H1 (cell line): Measurements from ENCODE around the gene TMEM250. TPM values are rescaled to one million over a fixed set of nuclear protein-coding genes. Genes with fewer than 3 reads are reported as not detected.

ENCODE experiments used
- CTCF ChIA-PET: fragments of 300-600 bp; sonication (Branson Sonifier 250); formaldehyde crosslinking; loops from one replicate; lab custom pipeline; 2021; ENCODE audit not compliant: partially characterized antibody; lab: Charles Lee
- POLR2A ChIA-PET: fragments of 300-600 bp; sonication (Branson Sonifier 250); formaldehyde crosslinking; loops from one replicate; lab custom pipeline; 2021; ENCODE audit warnings: inconsistent platforms; ENCODE audit not compliant: partially characterized antibody; lab: Charles Lee
- DNase-seq, 2 experiments: peaks; one replicate each; pipeline versions ENCODE4 v3.0.0 to v3.0.0-alpha.2; 2010 to 2022; ENCODE audit warnings: low spot score in 2 of 2, low read depth in 1 of 2, mixed read lengths in 1 of 2
- FAIRE-seq: peaks from 2 replicates; lab custom pipeline; 2011; peaks lifted over from hg19 to GRCh38; lab: Jason Lieb, UNC
- H2AFZ ChIP-seq: 2 replicates; pipeline ENCODE4 v1.8.1; 2012; ENCODE audit warnings: low read length, inconsistent platforms
- H2AK5ac ChIP-seq: 2 replicates; pipeline ENCODE4 v1.6.1; 2013; ENCODE audit warnings: low read depth, low read length
- H2BK120ac ChIP-seq: replicated peaks from 2 replicates; pipeline ENCODE3; 2013; ENCODE audit warnings: low read depth, low read length, inconsistent platforms
- H2BK12ac ChIP-seq: 2 replicates; pipeline ENCODE4 v1.6.1; 2013; ENCODE audit warnings: low read depth, low read length
- H2BK15ac ChIP-seq: 2 replicates; pipeline ENCODE4 v1.6.1; 2013; ENCODE audit warnings: low read length
- H2BK20ac ChIP-seq: 2 replicates; pipeline ENCODE4 v1.6.1; 2013; ENCODE audit warnings: low read length
- H2BK5ac ChIP-seq: 2 replicates; pipeline ENCODE4 v1.6.1; 2013; ENCODE audit warnings: low read depth, low read length
- H3K14ac ChIP-seq: 2 replicates; pipeline ENCODE4 v1.6.1; 2013; ENCODE audit warnings: inconsistent platforms; ENCODE audit not compliant: insufficient read length
- H3K18ac ChIP-seq: 2 replicates; pipeline ENCODE4 v1.6.1; 2013; ENCODE audit warnings: low read length; ENCODE audit errors: extremely low read depth
- H3K23ac ChIP-seq: 2 replicates; pipeline ENCODE4 v1.6.1; 2013; ENCODE audit warnings: inconsistent platforms; ENCODE audit not compliant: insufficient read length
- H3K23me2 ChIP-seq: 2 replicates; pipeline ENCODE4 v1.6.1; 2013; ENCODE audit warnings: low read depth, low read length
- H3K27ac ChIP-seq: 2 replicates; pipeline ENCODE4 v1.6.1; 2011; ENCODE audit warnings: low read depth, low read length, inconsistent platforms
- H3K27me3 ChIP-seq, 4 experiments: replicated peaks in 1 of 4; 1 replicate in 1 of 4; 2 replicates in 3 of 4; pipeline versions ENCODE4 v1.6.1 to v1.8.1; 2011 to 2013; ENCODE audit warnings: low read length in 3 of 4, mild to moderate bottlenecking in 3 of 4, inconsistent platforms in 2 of 4, mixed read lengths in 2 of 4, moderate library complexity in 1 of 4; ENCODE audit not compliant: control insufficient read depth in 3 of 4, insufficient read depth in 3 of 4; ENCODE audit errors: extremely low read depth in 1 of 4
- H3K36me3 ChIP-seq, 4 experiments: 2 replicates each; pipeline versions ENCODE4 v1.6.1 to v1.8.1; 2011 to 2013; ENCODE audit warnings: mild to moderate bottlenecking in 4 of 4, low read length in 3 of 4, moderate library complexity in 2 of 4, control low read depth in 1 of 4, inconsistent platforms in 1 of 4; ENCODE audit not compliant: insufficient read depth in 4 of 4, control insufficient read depth in 2 of 4
- H3K4ac ChIP-seq: replicated peaks from 2 replicates; pipeline ENCODE3; 2013; ENCODE audit warnings: low read length, low read depth, mixed read lengths, inconsistent platforms; ENCODE audit not compliant: insufficient read length
- H3K4me1 ChIP-seq, 4 experiments: replicated peaks in 1 of 4; 1 replicate in 1 of 4; 2 replicates in 3 of 4; pipeline versions ENCODE4 v1.6.1 to v1.8.1; 2011 to 2013; ENCODE audit warnings: low read length in 3 of 4, inconsistent platforms in 2 of 4, mixed read lengths in 1 of 4; ENCODE audit not compliant: insufficient read depth in 4 of 4, control insufficient read depth in 3 of 4
- H3K4me2 ChIP-seq, 2 experiments: 2 replicates each; pipeline versions ENCODE4 v1.6.1 to v1.8.1; 2011 to 2013; ENCODE audit warnings: low read depth in 2 of 2, low read length in 2 of 2, control low read depth in 1 of 2, inconsistent platforms in 1 of 2, mild to moderate bottlenecking in 1 of 2; ENCODE audit not compliant: insufficient read depth in 1 of 2
- H3K4me3 ChIP-seq, 4 experiments: fragments of 200-600, 300-600 bp in 1 of 4; sonication (generic), shearing (Covaris generic), sonication (Bioruptor Twin) in 1 of 4; 2 replicates each; pipeline versions ENCODE4 v1.5.1 to v1.8.1; 2011 to 2016; ENCODE audit warnings: low read length in 4 of 4, low read depth in 3 of 4, control low read depth in 2 of 4, inconsistent platforms in 2 of 4, mild to moderate bottlenecking in 2 of 4, mixed read lengths in 1 of 4, moderate library complexity in 1 of 4; ENCODE audit not compliant: insufficient read depth in 2 of 4; ENCODE audit errors: extremely low read depth in 1 of 4
- H3K56ac ChIP-seq: replicated peaks from 2 replicates; pipeline ENCODE3; 2013; ENCODE audit warnings: low read depth, mild to moderate bottlenecking, mixed read lengths, low read length, inconsistent platforms; ENCODE audit not compliant: insufficient read length
- H3K79me1 ChIP-seq: 2 replicates; pipeline ENCODE4 v1.6.1; 2013; ENCODE audit warnings: low read depth, low read length, control low read depth
- H3K79me2 ChIP-seq, 2 experiments: 2 replicates each; pipeline versions ENCODE4 v1.6.1 to v1.8.1; 2012 to 2013; ENCODE audit warnings: low read length in 2 of 2, mild to moderate bottlenecking in 2 of 2, inconsistent platforms in 1 of 2; ENCODE audit not compliant: insufficient read depth in 2 of 2, control insufficient read depth in 1 of 2
- H3K9ac ChIP-seq, 4 experiments: replicated peaks in 1 of 4; 1 replicate in 1 of 4; 2 replicates in 3 of 4; pipeline versions ENCODE4 v1.6.1 to v1.8.1; 2011 to 2013; ENCODE audit warnings: low read depth in 3 of 4, low read length in 3 of 4, control low read depth in 2 of 4, mild to moderate bottlenecking in 2 of 4, moderate library complexity in 2 of 4, inconsistent platforms in 1 of 4; ENCODE audit errors: extremely low read depth in 1 of 4
- H3K9me3 ChIP-seq, 2 experiments: 2 replicates each; pipeline versions ENCODE4 v1.6.1 to v1.8.1; 2012 to 2013; ENCODE audit warnings: mild to moderate bottlenecking in 2 of 2, moderate library complexity in 2 of 2, control low read depth in 1 of 2, inconsistent platforms in 1 of 2, low read depth in 1 of 2, low read length in 1 of 2, mixed read lengths in 1 of 2; ENCODE audit not compliant: insufficient read depth in 2 of 2
- H4K20me1 ChIP-seq, 2 experiments: replicated peaks in 1 of 2; 2 replicates each; pipeline versions ENCODE3 to v1.8.1; 2011 to 2013; ENCODE audit warnings: inconsistent platforms in 2 of 2, low read length in 2 of 2, mild to moderate bottlenecking in 1 of 2; ENCODE audit not compliant: insufficient read depth in 2 of 2, control insufficient read depth in 1 of 2
- H4K5ac ChIP-seq: 2 replicates; pipeline ENCODE4 v1.6.1; 2013; ENCODE audit warnings: low read length, low read depth, mixed read lengths, inconsistent platforms; ENCODE audit not compliant: insufficient read length
- H4K8ac ChIP-seq: 2 replicates; pipeline ENCODE4 v1.8.0; 2013; ENCODE audit warnings: mild to moderate bottlenecking, moderate library complexity, low read length, inconsistent platforms; ENCODE audit not compliant: insufficient read depth; ENCODE audit errors: extremely low read depth
- H4K91ac ChIP-seq: replicated peaks from 2 replicates; pipeline ENCODE3; 2013; ENCODE audit warnings: low read length, mixed read lengths, inconsistent platforms; ENCODE audit not compliant: insufficient read length
- BCL11A ChIP-seq, 2 experiments: IDR thresholded peaks; one replicate each; pipeline ENCODE4 v1.6.1; 2011; ENCODE audit warnings: low read depth in 2 of 2, low read length in 2 of 2, mild to moderate bottlenecking in 2 of 2
- GABPA ChIP-seq: IDR thresholded peaks from 2 replicates; pipeline ENCODE4 v1.6.1; 2011; ENCODE audit warnings: mild to moderate bottlenecking, low read length, moderate library complexity, borderline replicate concordance; ENCODE audit not compliant: insufficient read depth
- SIX5 ChIP-seq: IDR thresholded peaks from 2 replicates; pipeline ENCODE4 v1.6.1; 2011; ENCODE audit warnings: mild to moderate bottlenecking, low read depth, low read length
- YY1 ChIP-seq: IDR thresholded peaks from 2 replicates; pipeline ENCODE4 v1.6.1; 2011; ENCODE audit warnings: low read depth, mild to moderate bottlenecking, low read length
- WGBS, 2 experiments: shearing (Covaris generic) in 1 of 2; methylation state at CpG; one replicate each; pipeline versions ENCODE4 v1.1.6 to v1.1.7; 2013 to 2015; ENCODE audit warnings: low lambda C conversion rate in 2 of 2, mixed read lengths in 2 of 2, inconsistent platforms in 1 of 2, low coverage in 1 of 2, missing lambda C conversion rate in 1 of 2; ENCODE audit not compliant: insufficient replicate concordance in 2 of 2, insufficient coverage in 1 of 2, insufficient read length in 1 of 2; ENCODE audit errors: extremely low coverage in 1 of 2, missing lambda C conversion rate in 1 of 2; 5-methylcytosine and 5-hydroxymethylcytosine counted together
- polyA plus RNA-seq, 7 experiments: library from polyadenylated mRNA; depleted of rRNA in 3 of 7; stranded (reverse) in 5 of 7; unstranded in 2 of 7; fragments of >200 nt in 5 of 7; fragments of 200-250 nt in 2 of 7; gene quantifications; 1 replicate in 5 of 7; 2 replicates in 1 of 7; 4 replicates in 1 of 7; pipeline versions ENCODE4 v1.2.1 to v1.2.3, GENCODE V29; 2011 to 2013; ENCODE audit warnings: missing spikeins in 2 of 7, mixed read lengths in 2 of 7
- total RNA-seq: library from RNA; stranded (reverse); fragmentation: NEBNext Ultra II Directional; extraction: Animal tissue kit (Norgen Biotek cat#: 25700); gene quantifications from 2 replicates; pipeline ENCODE4 v1.2.1, GENCODE V29; 2021

TMEM250 gene
- total and polyA plus RNA-seq, 2 of the 8 experiments (the other 6 are each of a cell fraction or from before 2014, with no cell fraction given), result 22.3 to 34.9 TPM

GRCh38 chr9:136085815-136086212, 32.9 kb downstream of the TMEM250 start:
- Histone ChIP-seq H2BK15ac (no peak overlapping the region), H3K23me2 (no peaks in the 10 kb centered on the region), H3K4ac (no peak overlapping the region), H3K4me3 (no peak overlapping the region), H2BK120ac (no peak overlapping the region), H3K79me2 (peaks cover 0 to 6% of the 10 kb centered on the region in 2 experiments; a peak in 1 of 4 replicates), H3K9ac (no peak overlapping the region), H2BK5ac (no peak overlapping the region), H3K36me3 (no peaks in the 10 kb centered on the region), H4K8ac (peak overlapping the region; percentile 25; the same call in 1 of the 2 replicates), H2AK5ac (no peak overlapping the region), H4K91ac (no peak overlapping the region), H4K20me1 (peaks cover 0 to 2% of the 10 kb centered on the region in 2 experiments), H4K5ac (no peak overlapping the region), H3K4me1 (peaks cover 0 to 23% (median 9%) of the 10 kb centered on the region in 4 experiments; a peak in 5 of 7 replicates), H3K18ac (no peak overlapping the region), H3K79me1 (no peaks in the 10 kb centered on the region; the same call in 1 of the 2 replicates), H3K23ac (no peak overlapping the region), H3K14ac (no peak overlapping the region), H3K27ac (no peak overlapping the region), H3K27me3 (no peaks in the 10 kb centered on the region), H3K9me3 (no peaks in the 10 kb centered on the region), H2BK12ac (no peak overlapping the region), H2AFZ (no peak overlapping the region), H3K56ac (no peak overlapping the region), H3K4me2 (no peak overlapping the region), H2BK20ac (no peak overlapping the region)
- DNase-seq (no peak), FAIRE-seq (no peak)
- WGBS, 2 experiments, result 93% methylated on average over 15 of the region's 16 CpGs; no CpG with 5 or more reads in 1 of the 2 experiments
- ChIA-PET CTCF (interaction anchor here (0.7 kb wide), 1 partner anchor 9 kb away, joined by 3 read pairs; no protein-coding TSS in a partner anchor), POLR2A (no interaction called here)
- TF ChIP-seq BCL11A (IDR thresholded peaks at IDR 0.05; ENCODE audit: low read depth in 2 of 2, low read length in 2 of 2) (no peak), YY1 (no peak), GABPA (no peak), SIX5 (no peak)
